Measurements from ENCODE around the gene SAMD4A.

SAMD4A gene

GRCh38 chr14:54829486-54830224 lies 262.7 kb downstream of the SAMD4A start:
- DNase-seq (ENCODE audit: low read depth, low spot score): no peak

- no peak for DNase-seq (ENCODE audit: low read depth, low spot score)
These were observed 263.7 kb downstream of the SAMD4A start for GRCh38 chr14:54830650-54831049.

- DNase-seq (ENCODE audit: low read depth, low spot score): no peak
These were observed 267.2 kb downstream of the SAMD4A start for GRCh38 chr14:54834081-54834480.

- DNase-seq (ENCODE audit: low read depth, low spot score): no peak
These were observed 267.8 kb downstream of the SAMD4A start for GRCh38 chr14:54834727-54835126.

GRCh38 chr14:54836231-54836630 lies 269.3 kb downstream of the SAMD4A start:
- no peak for DNase-seq (ENCODE audit: low read depth, low spot score)

- DNase-seq (ENCODE audit: low read depth, low spot score): no peak
These were observed 270.7 kb downstream of the SAMD4A start for GRCh38 chr14:54837508-54838149.

GRCh38 chr14:54838931-54839512 lies 272.1 kb downstream of the SAMD4A start:
- no peak for DNase-seq (ENCODE audit: low read depth, low spot score)

GRCh38 chr14:54839701-54840119 lies 272.8 kb downstream of the SAMD4A start:
- no peak for DNase-seq (ENCODE audit: low read depth, low spot score)

- no peak for DNase-seq (ENCODE audit: low read depth, low spot score)
These were observed 273.4 kb downstream of the SAMD4A start for GRCh38 chr14:54840336-54840735.

- DNase-seq (ENCODE audit: low read depth, low spot score): no peak
These were observed 273.9 kb downstream of the SAMD4A start for GRCh38 chr14:54840798-54841197.

Measured in activated naive CD8-positive, alpha-beta T cell treated with anti-CD3 and anti-CD28 coated beads, Interleukin-2, amount 50 U/mL, for 16 hours (primary cell).